Ishikawa (cell line): Measurements from ENCODE around the gene FMNL2.

Source experiments
- EGR1 ChIP-seq: IDR thresholded peaks from 2 replicates; pipeline ENCODE4 v1.6.1; 2012
- RAD21 ChIP-seq: IDR thresholded peaks from 2 replicates; pipeline ENCODE4 v1.6.1; 2012; ENCODE audit warnings: low read depth
- REST ChIP-seq: IDR thresholded peaks from 2 replicates; pipeline ENCODE4 v1.6.1; 2012; ENCODE audit warnings: low read depth, mild to moderate bottlenecking
- TAF1 ChIP-seq: IDR thresholded peaks from 2 replicates; pipeline ENCODE4 v1.6.1; 2012; ENCODE audit warnings: low read depth, mild to moderate bottlenecking

GRCh38 chr2:152369176-152369860 lies 34.3 kb downstream of the FMNL2 start:
- no peak for TF ChIP-seq REST
- no peak for TF ChIP-seq TAF1
- no peak for TF ChIP-seq EGR1
- no peak for TF ChIP-seq RAD21
